Body of pancreas (tissue), 4 donors: ENCODE data around the gene LTBP1. TPM values are rescaled to one million over a fixed set of nuclear protein-coding genes. Genes with fewer than 3 reads are reported as not detected.

Experiments
- ATAC-seq: fragments of 150-250 bp; one replicate; pipeline ENCODE4 v1.9.1; 2016
- DNase-seq, 4 donors: peaks; one replicate each; pipeline ENCODE4 v3.0.0-alpha.2; 2019
- H3K27ac ChIP-seq, 4 donors: fragments of 200-600 bp; sonication (generic); 1 replicate in 3 of 4; 2 replicates in 1 of 4; pipeline versions ENCODE4 v1.5.1 to v1.6.1; 2016 to 2019; ENCODE audit warnings: mild to moderate bottlenecking in 1 of 4, mixed read lengths in 1 of 4, moderate library complexity in 1 of 4
- H3K27me3 ChIP-seq, 2 donors: fragments of 200-600 bp; sonication (generic); one replicate each; pipeline ENCODE4 v1.6.0; 2016; ENCODE audit warnings: mild to moderate bottlenecking in 1 of 2
- H3K36me3 ChIP-seq, 2 donors: fragments of 200-600 bp; sonication (generic); replicated peaks in 1 of 2; 2 replicates each; pipeline ENCODE4 v1.5.1; 2016; ENCODE audit warnings: low read depth in 2 of 2; ENCODE audit not compliant: insufficient read depth in 1 of 2
- H3K4me1 ChIP-seq: fragments of 200-600 bp; sonication (generic); one replicate; pipeline ENCODE4 v1.6.0; 2016
- H3K4me3 ChIP-seq, 2 donors: fragments of 200-600 bp; sonication (generic); 1 replicate in 1 of 2; 2 replicates in 1 of 2; pipeline ENCODE4 v1.5.1; 2016 to 2019
- H3K9me3 ChIP-seq, 3 donors: fragments of 200-600 bp; sonication (generic); 1 replicate in 2 of 3; 2 replicates in 1 of 3; pipeline ENCODE4 v1.5.1; 2016
- CTCF ChIP-seq, 7 experiments: fragments of 450-650 bp in 4 of 7; fragments of 200-600 bp in 3 of 7; sonication (generic) in 3 of 7; IDR thresholded peaks; one replicate each; pipeline ENCODE4 v1.5.1; 2016 to 2019; ENCODE audit warnings: antibody characterized with exemption in 7 of 7
- POLR2A ChIP-seq, 3 donors: fragments of 450-650 bp; IDR thresholded peaks; one replicate each; pipeline ENCODE4 v1.6.1; 2016; ENCODE audit warnings: antibody characterized with exemption in 3 of 3, mild to moderate bottlenecking in 2 of 3
- WGBS, 2 donors: methylation state at CpG; one replicate each; pipeline ENCODE4 v1.1.5; 2017; 5-methylcytosine and 5-hydroxymethylcytosine counted together
- intact Hi-C: fragments of 100-400 bp; cut with DNase I; formaldehyde crosslinking; loops from one replicate; pipeline ENCODE4 v1.15.1; 2023
- total RNA-seq, 2 donors: library from RNA; depleted of rRNA; stranded (reverse); fragments of >200 nt; gene quantifications; one replicate each; pipeline ENCODE4 v1.1.0, GENCODE V29; 2016

The LTBP1 gene
- total RNA-seq, 2 donors from 2014 or later = 8.8 to 10.2 TPM

- H3K4me3 ChIP-seq = no peak overlapping the region
- DNase-seq = peak; percentile 23 to 58 (median 37)
- intact Hi-C loops = no loop called here
- 36 to 42% methylated on average over 3 of the region's 3 CpGs for whole genome bisulfite sequencing, 2 donors
- H3K27ac ChIP-seq = peak overlapping the region in 1 of 4 donors; percentile 0
- no peaks in the 10 kb centered on the region for H3K9me3 ChIP-seq
- ATAC-seq = peak; percentile 64
- TF ChIP-seq POLR2A (IDR thresholded peaks at IDR 0.05) = no peak
- no peak for TF ChIP-seq CTCF (IDR thresholded peaks at IDR 0.05)
- no peaks in the 10 kb centered on the region for H3K36me3 ChIP-seq
- H3K4me1 ChIP-seq = peaks cover 12% of the 10 kb centered on the region
- H3K27me3 ChIP-seq = no peaks in the 10 kb centered on the region
Observed at GRCh38 chr2:33216508-33217182, 269.9 kb downstream of the LTBP1 start.

GRCh38 chr2:33217406-33217805, 270.7 kb downstream of the LTBP1 start:
- H3K4me1 ChIP-seq = peaks cover 12% of the 10 kb centered on the region
- TF ChIP-seq CTCF (IDR thresholded peaks at IDR 0.05) = no peak
- no peak for TF ChIP-seq POLR2A (IDR thresholded peaks at IDR 0.05)
- no peaks in the 10 kb centered on the region for H3K27me3 ChIP-seq
- no peak overlapping the region for H3K4me3 ChIP-seq
- no peaks in the 10 kb centered on the region for H3K9me3 ChIP-seq
- no peaks in the 10 kb centered on the region for H3K36me3 ChIP-seq
- ATAC-seq = no peak
- DNase-seq = no peak
- H3K27ac ChIP-seq = no peak overlapping the region
- intact Hi-C loops = no loop called here
- 55 to 69% methylated on average over 3 of the region's 3 CpGs for WGBS, 2 donors

- intact Hi-C loops = no loop called here
- WGBS, 2 donors = 85 to 86% methylated on average over 4 of the region's 4 CpGs
- peaks cover 12% of the 10 kb centered on the region for H3K4me1 ChIP-seq
- H3K27me3 ChIP-seq = no peaks in the 10 kb centered on the region
- no peaks in the 10 kb centered on the region for H3K9me3 ChIP-seq
- DNase-seq (no peak), ATAC-seq (no peak)
- TF ChIP-seq POLR2A (IDR thresholded peaks at IDR 0.05) = no peak
- TF ChIP-seq CTCF (IDR thresholded peaks at IDR 0.05) = no peak
- H3K4me3 ChIP-seq = no peak overlapping the region
- H3K27ac ChIP-seq = no peak overlapping the region
- H3K36me3 ChIP-seq = no peaks in the 10 kb centered on the region
Observed at GRCh38 chr2:33219114-33219513, 272.4 kb downstream of the LTBP1 start.

GRCh38 chr2:33219850-33220275, 273.1 kb downstream of the LTBP1 start:
- H3K4me1 ChIP-seq = peaks cover 12% of the 10 kb centered on the region
- H3K27ac ChIP-seq = no peak overlapping the region
- DNase-seq (no peak), ATAC-seq (no peak)
- intact Hi-C loops = no loop called here
- H3K4me3 ChIP-seq = no peak overlapping the region
- TF ChIP-seq POLR2A (IDR thresholded peaks at IDR 0.05) (no peak), CTCF (IDR thresholded peaks at IDR 0.05) (no peak)
- 53 to 55% methylated on average over 2 of the region's 2 CpGs for WGBS, 2 donors
- H3K9me3 ChIP-seq = no peaks in the 10 kb centered on the region
- H3K27me3 ChIP-seq = no peaks in the 10 kb centered on the region
- H3K36me3 ChIP-seq = no peaks in the 10 kb centered on the region

GRCh38 chr2:33220533-33220932, 273.8 kb downstream of the LTBP1 start:
- 88 to 90% methylated on average over 3 of the region's 3 CpGs for WGBS, 2 donors
- no peaks in the 10 kb centered on the region for H3K27me3 ChIP-seq
- no peak overlapping the region for H3K27ac ChIP-seq
- ATAC-seq (no peak), DNase-seq (no peak)
- TF ChIP-seq POLR2A (IDR thresholded peaks at IDR 0.05) (no peak), CTCF (IDR thresholded peaks at IDR 0.05) (no peak)
- intact Hi-C loops = no loop called here
- peaks cover 12% of the 10 kb centered on the region for H3K4me1 ChIP-seq
- no peaks in the 10 kb centered on the region for H3K36me3 ChIP-seq
- no peaks in the 10 kb centered on the region for H3K9me3 ChIP-seq
- no peak overlapping the region for H3K4me3 ChIP-seq
